ENCODE results near the gene PDX1. TPM values are rescaled to one million over a fixed set of nuclear protein-coding genes. Genes with fewer than 3 reads are reported as not detected.

The PDX1 gene
- 0.06 to 0.12 TPM (median 0.08 TPM) in 5 replicates for total RNA-seq (2022; extraction: Qiagen RNA extraction)

DNA sequence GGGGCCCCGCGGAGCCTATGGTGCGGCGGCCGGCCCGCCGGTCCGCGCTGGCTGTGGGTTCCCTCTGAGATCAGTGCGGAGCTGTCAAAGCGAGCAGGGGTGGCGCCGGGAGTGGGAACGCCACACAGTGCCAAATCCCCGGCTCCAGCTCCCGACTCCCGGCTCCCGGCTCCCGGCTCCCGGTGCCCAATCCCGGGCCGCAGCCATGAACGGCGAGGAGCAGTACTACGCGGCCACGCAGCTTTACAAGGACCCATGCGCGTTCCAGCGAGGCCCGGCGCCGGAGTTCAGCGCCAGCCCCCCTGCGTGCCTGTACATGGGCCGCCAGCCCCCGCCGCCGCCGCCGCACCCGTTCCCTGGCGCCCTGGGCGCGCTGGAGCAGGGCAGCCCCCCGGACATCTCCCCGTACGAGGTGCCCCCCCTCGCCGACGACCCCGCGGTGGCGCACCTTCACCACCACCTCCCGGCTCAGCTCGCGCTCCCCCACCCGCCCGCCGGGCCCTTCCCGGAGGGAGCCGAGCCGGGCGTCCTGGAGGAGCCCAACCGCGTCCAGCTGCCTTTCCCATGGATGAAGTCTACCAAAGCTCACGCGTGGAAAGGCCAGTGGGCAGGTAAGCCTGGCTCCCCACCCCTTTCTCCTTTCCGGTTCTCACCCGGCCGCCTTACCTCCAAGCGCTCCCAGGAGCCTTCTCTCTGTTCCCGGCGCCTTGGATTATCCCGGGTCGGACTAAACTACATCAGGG lies at the start of gene PDX1:
PDX1 (plus strand) TSS at position 67 of the 743 bp plus-strand sequence; CDS start at position 206, 139 bp downstream.

DNA sequence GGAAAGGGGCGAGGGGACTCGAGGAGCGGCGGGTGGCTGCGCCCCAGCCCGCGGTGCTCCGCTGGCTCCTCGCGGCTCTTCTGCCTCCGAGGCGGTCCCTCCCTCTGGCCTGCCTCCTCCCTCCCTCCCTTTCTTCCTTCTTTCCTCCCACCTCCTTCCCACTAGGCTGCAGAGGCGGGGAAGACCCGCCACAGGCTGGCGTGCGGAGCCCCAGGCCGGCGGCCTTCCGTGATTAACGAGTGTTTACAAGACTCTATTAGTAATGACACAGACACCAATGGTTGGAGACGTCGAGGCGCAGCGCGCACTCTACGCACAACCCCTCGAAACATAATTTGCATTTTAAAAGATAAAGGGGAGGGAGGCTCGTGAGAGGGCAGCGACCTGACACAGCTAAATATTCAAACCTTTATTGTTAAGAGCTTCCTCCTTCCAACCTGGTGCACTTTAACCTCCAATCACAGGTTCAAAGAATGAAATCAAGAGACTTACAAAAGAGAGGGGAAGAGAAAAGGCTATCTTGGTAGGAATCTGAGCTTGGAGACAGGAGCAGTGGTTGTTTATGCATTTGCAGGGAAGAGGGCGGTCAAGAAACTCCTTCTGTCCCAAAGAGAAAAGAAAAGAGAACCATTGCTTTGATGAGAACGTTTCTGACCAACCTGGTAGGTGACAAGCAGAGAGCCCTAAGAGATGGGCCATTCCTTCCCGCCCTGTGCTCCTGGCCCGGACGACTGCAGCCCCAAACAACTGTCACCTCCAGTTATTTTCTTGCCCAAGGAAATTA lies 49.5 kb downstream of the PDX1 start, which contains the start of gene CDX2:
CDX2 (minus strand) TSS at position 234 of the 784 bp plus-strand sequence. CDS start 309 bp downstream, outside the sequence.

Other genes with a start within 250 kb of the PDX1 start
- not detected in 5 replicates for gene GSX1, start 127.5 kb upstream of the PDX1 start, total RNA-seq (2022; extraction: Qiagen RNA extraction)
- gene CDX2, start 49.3 kb downstream of the PDX1 start, total RNA-seq (2022; extraction: Qiagen RNA extraction) = 0.47 to 1.1 TPM (median 0.64 TPM) in 5 replicates
- not detected in 5 replicates for gene URAD, start 68.7 kb downstream of the PDX1 start, total RNA-seq (2022; extraction: Qiagen RNA extraction)
- gene FLT3, start 180.6 kb downstream of the PDX1 start, total RNA-seq (2022; extraction: Qiagen RNA extraction) = not detected in 5 replicates
- gene PAN3, start 218.5 kb downstream of the PDX1 start, total RNA-seq (2022; extraction: Qiagen RNA extraction) = 6.2 to 9.3 TPM (median 8.5 TPM) in 5 replicates

All from A549 treated with dexamethasone at 1 μM for 4 hours (cell line).